OCI-LY3 (cell line): Measurements from ENCODE around the gene HIPK1.

ENCODE experiments used
- H2AFZ ChIP-seq: fragments of 200-600, 300-600 bp; shearing (Covaris generic); 2 replicates; pipeline ENCODE4 v1.6.0; 2014; ENCODE audit warnings: antibody characterized with exemption, low read depth, low read length
- H3K27ac ChIP-seq: fragments of 200-600, 300-600 bp; sonication (generic); 2 replicates; pipeline ENCODE4 v1.5.1; 2014; ENCODE audit warnings: mild to moderate bottlenecking, low read length, moderate library complexity, mixed read lengths
- H3K27me3 ChIP-seq: fragments of 200-600, 300-600 bp; sonication (generic); 2 replicates; pipeline ENCODE4 v1.6.1; 2014; ENCODE audit warnings: low read depth, low read length, mixed read lengths
- H3K36me3 ChIP-seq: fragments of 200-600, 300-600 bp; sonication (generic); replicated peaks from 2 replicates; pipeline ENCODE3; 2014; ENCODE audit warnings: low read depth, low read length, mixed read lengths
- H3K4me1 ChIP-seq: fragments of 300-600, 200-600 bp; sonication (generic); 2 replicates; pipeline ENCODE4 v1.6.1; 2014; ENCODE audit warnings: low read length, mixed read lengths
- H3K4me2 ChIP-seq: fragments of 200-600, 300-600 bp; sonication (generic); 2 replicates; pipeline ENCODE4 v1.6.1; 2014; ENCODE audit warnings: low read length, mixed read lengths
- H3K4me3 ChIP-seq: fragments of 300-600, 200-600 bp; sonication (generic); 2 replicates; pipeline ENCODE4 v1.5.1; 2014; ENCODE audit warnings: antibody characterized with exemption, mild to moderate bottlenecking, low read length, moderate library complexity
- H3K79me2 ChIP-seq: fragments of 300-600, 200-600 bp; shearing (Covaris generic); 2 replicates; pipeline ENCODE4 v1.6.1; 2014; ENCODE audit warnings: mild to moderate bottlenecking, low read length, mixed read lengths
- H3K9ac ChIP-seq: fragments of 300-600, 200-600 bp; shearing (Covaris generic); 2 replicates; pipeline ENCODE4 v1.6.0; 2014; ENCODE audit warnings: mild to moderate bottlenecking, low read length, moderate library complexity
- H3K9me3 ChIP-seq: fragments of 200-600, 300-600 bp; shearing (Covaris generic); 2 replicates; pipeline ENCODE4 v1.6.1; 2014; ENCODE audit warnings: low read length, mixed read lengths; ENCODE audit not compliant: insufficient read depth
- H4K20me1 ChIP-seq: fragments of 200-600, 300-600 bp; sonication (generic); 2 replicates; pipeline ENCODE4 v1.6.1; 2016; ENCODE audit warnings: low read length, mixed read lengths; ENCODE audit not compliant: insufficient read depth
- EZH2phosphoT487 ChIP-seq: fragments of 200-600 bp; shearing (Covaris generic); IDR thresholded peaks from 2 replicates; pipeline ENCODE4 v1.6.1; 2018; ENCODE audit warnings: antibody characterized with exemption, mixed run types, low read depth
- TF ChIP-seq, protein P1 (sequence below): fragments of 200-600, 300-600 bp; sonication (generic); IDR thresholded peaks from 2 replicates; pipeline ENCODE4 v1.5.1; 2014; ENCODE audit warnings: antibody characterized with exemption, low read length, low read depth

Gene HIPK1

DNA sequence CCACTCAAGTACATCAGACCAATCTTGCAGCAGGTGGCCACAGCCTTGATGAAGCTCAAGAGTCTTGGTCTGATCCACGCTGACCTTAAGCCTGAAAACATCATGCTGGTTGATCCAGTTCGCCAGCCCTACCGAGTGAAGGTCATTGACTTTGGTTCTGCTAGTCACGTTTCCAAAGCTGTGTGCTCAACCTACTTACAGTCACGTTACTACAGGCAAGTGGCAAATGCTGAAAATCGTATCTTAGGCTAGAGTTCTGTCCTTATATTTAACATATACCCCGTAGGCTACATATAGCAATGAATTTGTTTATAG lies 12.1 kb downstream of the HIPK1 start:
- H3K79me2 ChIP-seq: peaks cover 53% of the 10 kb centered on the region

DNA sequence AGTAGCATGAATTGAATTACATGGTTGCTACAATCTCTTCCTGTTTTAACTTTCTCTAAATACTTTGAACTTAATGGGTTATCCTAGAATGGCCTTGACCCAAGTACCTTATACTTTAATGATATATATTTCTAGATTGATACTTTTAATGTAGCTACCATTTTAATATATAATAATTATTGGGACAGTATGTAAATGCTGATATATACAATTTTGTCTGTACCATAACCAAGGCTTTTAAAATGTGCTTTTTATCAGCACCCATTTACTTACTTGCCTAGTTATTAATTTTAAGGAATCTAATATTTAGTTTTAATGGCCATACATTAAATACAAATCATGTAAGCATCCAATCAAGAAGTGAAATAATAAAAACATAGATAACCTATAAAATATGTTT lies 13.4 kb downstream of the HIPK1 start:
- no peak overlapping the region for H3K9ac ChIP-seq
- H3K36me3 ChIP-seq: peaks cover 14% of the 10 kb centered on the region
- H4K20me1 ChIP-seq: peaks cover 13% of the 10 kb centered on the region; the same call in 1 of the 2 replicates
- no peak for TF ChIP-seq EZH2phosphoT487
- TF ChIP-seq, protein P1, sequence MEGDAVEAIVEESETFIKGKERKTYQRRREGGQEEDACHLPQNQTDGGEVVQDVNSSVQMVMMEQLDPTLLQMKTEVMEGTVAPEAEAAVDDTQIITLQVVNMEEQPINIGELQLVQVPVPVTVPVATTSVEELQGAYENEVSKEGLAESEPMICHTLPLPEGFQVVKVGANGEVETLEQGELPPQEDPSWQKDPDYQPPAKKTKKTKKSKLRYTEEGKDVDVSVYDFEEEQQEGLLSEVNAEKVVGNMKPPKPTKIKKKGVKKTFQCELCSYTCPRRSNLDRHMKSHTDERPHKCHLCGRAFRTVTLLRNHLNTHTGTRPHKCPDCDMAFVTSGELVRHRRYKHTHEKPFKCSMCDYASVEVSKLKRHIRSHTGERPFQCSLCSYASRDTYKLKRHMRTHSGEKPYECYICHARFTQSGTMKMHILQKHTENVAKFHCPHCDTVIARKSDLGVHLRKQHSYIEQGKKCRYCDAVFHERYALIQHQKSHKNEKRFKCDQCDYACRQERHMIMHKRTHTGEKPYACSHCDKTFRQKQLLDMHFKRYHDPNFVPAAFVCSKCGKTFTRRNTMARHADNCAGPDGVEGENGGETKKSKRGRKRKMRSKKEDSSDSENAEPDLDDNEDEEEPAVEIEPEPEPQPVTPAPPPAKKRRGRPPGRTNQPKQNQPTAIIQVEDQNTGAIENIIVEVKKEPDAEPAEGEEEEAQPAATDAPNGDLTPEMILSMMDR: no peak
- no peak overlapping the region for H3K4me2 ChIP-seq
- no peak overlapping the region for H2AFZ ChIP-seq
- H3K4me1 ChIP-seq: no peaks in the 10 kb centered on the region
- H3K79me2 ChIP-seq: peaks cover 53% of the 10 kb centered on the region
- H3K9me3 ChIP-seq: no peaks in the 10 kb centered on the region
- H3K4me3 ChIP-seq: no peak overlapping the region
- no peak overlapping the region for H3K27ac ChIP-seq
- no peaks in the 10 kb centered on the region for H3K27me3 ChIP-seq

More for the DNA sequence above, 12.1 kb downstream of the HIPK1 start:
- Histone ChIP-seq H3K27ac (no peak overlapping the region), H3K27me3 (no peaks in the 10 kb centered on the region), H3K4me2 (no peak overlapping the region), H3K9ac (no peak overlapping the region), H4K20me1 (peaks cover 6% of the 10 kb centered on the region), H3K9me3 (no peaks in the 10 kb centered on the region), H3K4me1 (no peaks in the 10 kb centered on the region), H3K4me3 (no peak overlapping the region), H2AFZ (no peak overlapping the region), H3K36me3 (peaks cover 14% of the 10 kb centered on the region)
- TF ChIP-seq, protein P1: no peak
- no peak for TF ChIP-seq EZH2phosphoT487

DNA sequence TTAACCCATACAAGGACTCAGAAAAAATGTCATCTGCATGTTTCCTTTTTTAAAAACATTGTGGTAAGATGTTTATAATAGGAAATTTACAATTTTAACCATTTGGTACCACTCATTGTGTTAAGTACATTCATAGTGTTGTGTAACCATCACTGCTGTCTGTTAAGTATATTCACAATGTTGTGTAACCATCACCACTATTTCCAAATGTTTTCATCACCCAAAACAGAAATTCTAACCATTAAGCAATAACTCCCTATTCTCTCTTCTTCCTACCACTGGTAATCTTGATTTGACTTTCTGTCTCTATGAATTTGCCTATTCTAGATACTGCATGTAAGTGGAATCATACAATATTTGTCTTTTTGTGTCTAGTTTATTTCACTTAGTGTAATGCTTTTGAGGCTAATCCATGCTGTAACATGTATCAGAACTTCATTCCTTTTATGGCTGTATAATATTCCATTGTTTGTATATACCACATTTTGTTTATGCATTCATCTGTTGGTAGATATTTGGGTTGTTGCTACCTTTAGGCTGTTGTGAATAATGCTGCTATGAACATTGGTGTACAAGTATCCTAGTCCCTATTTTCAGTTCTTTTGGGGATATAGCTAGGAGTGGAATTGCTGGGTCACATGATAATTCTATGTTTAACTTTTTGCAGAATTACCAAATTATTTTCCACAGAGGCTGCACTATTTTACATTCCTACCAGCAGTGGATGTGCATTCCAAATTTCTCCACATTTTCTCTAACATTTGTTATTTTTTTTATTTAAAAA lies 14.1 kb downstream of the HIPK1 start:
- H3K9ac ChIP-seq: no peak overlapping the region
- H3K4me2 ChIP-seq: no peak overlapping the region
- H3K4me1 ChIP-seq: no peaks in the 10 kb centered on the region
- H3K27me3 ChIP-seq: no peaks in the 10 kb centered on the region
- H3K79me2 ChIP-seq: peaks cover 46% of the 10 kb centered on the region
- peaks cover 13% of the 10 kb centered on the region; the same call in 1 of the 2 replicates for H4K20me1 ChIP-seq
- H3K36me3 ChIP-seq: peaks cover 14% of the 10 kb centered on the region
- no peak overlapping the region for H3K4me3 ChIP-seq
- no peak overlapping the region for H3K27ac ChIP-seq
- no peaks in the 10 kb centered on the region for H3K9me3 ChIP-seq
- no peak overlapping the region for H2AFZ ChIP-seq
- TF ChIP-seq, protein P1: no peak
- no peak for TF ChIP-seq EZH2phosphoT487

DNA sequence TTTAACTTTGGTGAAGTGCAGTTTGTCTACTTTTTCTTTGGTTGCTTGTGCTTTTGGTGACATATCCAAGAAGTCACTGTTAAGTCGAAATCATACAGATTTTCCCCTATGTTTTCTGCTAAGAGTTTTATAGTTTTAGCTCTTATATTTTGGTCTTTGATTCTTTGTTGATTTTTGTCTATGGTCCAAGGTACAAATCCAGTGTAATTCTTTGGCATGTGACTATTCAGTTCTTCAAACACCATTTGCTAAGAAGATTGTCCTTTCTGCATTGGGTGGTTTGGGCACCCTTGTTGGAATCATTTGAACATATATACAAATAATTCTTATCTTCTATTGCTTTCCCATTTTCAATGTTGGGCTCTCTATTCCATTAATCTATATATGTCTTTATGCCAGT lies 16.2 kb downstream of the HIPK1 start:
- H3K4me1 ChIP-seq: no peaks in the 10 kb centered on the region

More for the DNA sequence above, 16.2 kb downstream of the HIPK1 start:
- Histone ChIP-seq H2AFZ (no peak overlapping the region), H3K36me3 (peaks cover 14% of the 10 kb centered on the region), H3K4me2 (no peak overlapping the region), H4K20me1 (peaks cover 13% of the 10 kb centered on the region; the same call in 1 of the 2 replicates), H3K27me3 (no peaks in the 10 kb centered on the region), H3K27ac (no peak overlapping the region), H3K79me2 (peaks cover 46% of the 10 kb centered on the region), H3K9me3 (no peaks in the 10 kb centered on the region), H3K9ac (no peak overlapping the region), H3K4me3 (no peak overlapping the region)
- no peak for TF ChIP-seq EZH2phosphoT487
- TF ChIP-seq, protein P1: no peak
